GM21526 (cell line): ENCODE measurements around the gene PRIM2.
"Not testable (repeated sequence)": the region's sequence is repeated elsewhere in the genome, so short reads cannot be mapped to it uniquely, and the experiment has no call there.

Experiments
- ATAC-seq: cut with Tn5 transposase; IDR thresholded peaks from one replicate; pipeline ENCODE4 v1.9.1; 2021; ENCODE audit warnings: moderate library complexity; ENCODE audit not compliant: unreplicated experiment, low FRiP score

Gene PRIM2

DNA sequence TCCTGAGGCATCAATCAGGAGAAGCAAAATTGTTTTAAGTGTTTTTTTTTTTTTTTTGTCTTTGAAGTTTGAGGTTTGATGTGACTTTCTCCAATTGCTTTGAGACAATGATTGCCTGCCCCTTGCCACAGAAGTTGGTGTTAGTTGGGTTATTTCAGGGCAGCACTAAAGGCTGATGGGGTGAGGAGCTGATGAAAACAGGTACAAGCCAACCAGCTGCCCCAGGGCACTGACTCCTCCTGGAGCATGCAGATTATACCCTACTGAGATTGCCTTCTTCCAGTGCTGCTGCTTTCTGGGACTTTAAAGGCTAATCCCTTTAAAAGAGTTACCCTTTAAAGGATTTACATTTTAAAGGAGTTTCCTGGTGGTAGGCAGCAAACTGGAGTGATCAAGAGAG is 172.5 kb downstream of the PRIM2 start:
- not testable (repeated sequence) for ATAC-seq

DNA sequence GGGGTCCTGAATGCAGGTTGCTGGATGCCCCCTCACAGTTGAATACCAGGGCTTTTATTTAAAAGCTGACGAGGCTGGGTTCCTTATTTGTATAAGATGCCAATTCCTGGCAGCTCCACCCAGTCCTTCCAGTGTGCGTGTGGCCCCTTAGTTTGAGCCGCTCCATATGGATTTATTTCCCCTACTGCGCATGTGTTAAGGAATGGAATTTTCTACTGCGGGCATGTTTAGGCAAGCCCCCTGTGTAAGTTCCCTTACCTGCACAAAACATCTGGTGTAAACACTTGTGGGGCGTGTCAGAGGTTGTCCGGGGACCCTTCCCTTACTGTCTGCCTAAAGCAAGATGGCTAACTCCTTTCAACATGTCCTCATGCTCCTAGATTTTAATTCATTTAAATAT is 174.4 kb downstream of the PRIM2 start:
- not testable (repeated sequence) for ATAC-seq

DNA sequence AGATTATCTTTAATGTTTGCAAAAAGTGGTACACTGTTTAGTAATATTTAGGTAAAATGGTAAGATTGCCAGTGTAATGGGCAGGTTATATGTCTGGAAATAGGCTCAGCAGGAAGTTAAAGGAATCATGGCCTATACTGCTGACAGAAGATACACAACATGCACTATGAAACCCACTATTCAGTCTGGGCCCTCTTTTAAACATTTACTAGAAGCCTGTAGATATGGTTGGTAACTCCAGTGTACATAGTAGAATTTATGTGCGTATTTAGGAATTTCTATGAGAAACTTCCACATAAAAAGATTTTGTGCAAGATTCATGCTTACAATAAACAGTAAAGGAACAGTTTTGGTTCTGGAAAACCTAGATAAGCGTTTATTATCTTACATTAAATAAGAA is 178.8 kb downstream of the PRIM2 start:
- not testable (repeated sequence) for ATAC-seq

DNA sequence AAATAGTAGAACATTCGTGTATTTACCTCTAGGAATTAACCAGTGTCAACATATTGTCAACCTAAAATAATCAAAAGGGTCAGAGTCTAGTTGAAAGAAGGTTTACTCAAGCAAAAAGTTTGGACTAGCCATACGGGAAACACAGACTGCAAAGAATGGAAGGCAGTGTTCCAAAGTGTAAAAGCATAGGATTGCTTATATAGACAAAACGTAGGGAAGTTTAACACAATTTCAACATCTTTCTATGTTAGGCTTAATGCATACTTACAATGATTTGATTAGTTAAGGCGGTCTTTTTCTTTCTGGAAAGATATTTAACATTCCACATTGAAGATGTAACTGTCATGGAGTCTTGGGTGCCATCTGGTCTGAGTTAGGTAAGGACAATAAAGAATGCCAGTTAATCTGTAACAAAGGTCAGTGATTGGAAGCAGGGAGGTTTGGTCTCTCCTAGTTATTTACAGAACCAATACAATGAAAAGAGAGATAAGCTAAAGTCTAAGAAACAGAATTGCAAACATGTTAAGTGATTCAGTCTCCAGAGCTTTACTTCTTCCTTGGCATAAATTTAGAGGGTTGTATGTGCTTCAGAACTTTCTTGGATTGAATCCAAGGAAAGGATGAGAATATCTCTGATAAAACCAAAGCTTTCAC is 183.1 kb downstream of the PRIM2 start:
- not testable (repeated sequence) for ATAC-seq

DNA sequence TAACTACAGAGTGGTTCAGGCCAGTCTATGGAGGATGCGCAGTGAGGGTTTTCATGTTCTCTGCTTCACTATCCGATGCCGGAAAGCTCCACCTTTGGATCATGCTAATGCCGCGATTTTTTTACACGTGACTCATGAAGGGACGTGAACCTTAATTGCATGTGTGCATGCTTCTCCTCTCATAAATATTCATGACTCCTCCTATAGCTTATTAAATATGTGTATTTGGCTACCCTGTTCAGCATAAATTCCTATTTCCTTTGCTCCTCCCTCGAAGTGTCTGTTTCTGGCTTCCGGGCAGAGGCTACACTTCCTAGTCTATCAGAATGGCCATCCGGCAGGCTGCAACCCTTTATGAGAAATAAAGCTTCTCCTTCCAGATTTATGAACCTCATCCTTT is 185.0 kb downstream of the PRIM2 start:
- ATAC-seq = not testable (repeated sequence)

DNA sequence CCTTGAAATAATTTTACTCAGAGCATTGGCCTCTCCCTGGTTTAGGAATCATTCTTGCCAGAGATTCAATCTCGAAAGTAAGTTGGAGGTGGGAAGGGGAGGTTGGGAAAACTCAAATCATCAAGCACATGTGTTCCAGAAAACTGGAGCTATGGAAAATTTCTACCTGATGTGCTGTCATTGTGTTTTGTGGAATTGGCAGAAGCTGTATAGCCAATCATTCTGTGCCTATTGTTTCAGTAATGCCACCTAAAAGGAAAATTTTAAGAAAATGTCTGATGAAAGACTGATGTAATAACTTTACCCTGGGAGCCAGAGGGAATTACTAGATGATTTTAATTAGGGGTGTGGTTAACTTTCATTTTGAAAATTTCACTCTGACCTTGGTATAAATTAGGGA is 187.8 kb downstream of the PRIM2 start:
- ATAC-seq = not testable (repeated sequence)

DNA sequence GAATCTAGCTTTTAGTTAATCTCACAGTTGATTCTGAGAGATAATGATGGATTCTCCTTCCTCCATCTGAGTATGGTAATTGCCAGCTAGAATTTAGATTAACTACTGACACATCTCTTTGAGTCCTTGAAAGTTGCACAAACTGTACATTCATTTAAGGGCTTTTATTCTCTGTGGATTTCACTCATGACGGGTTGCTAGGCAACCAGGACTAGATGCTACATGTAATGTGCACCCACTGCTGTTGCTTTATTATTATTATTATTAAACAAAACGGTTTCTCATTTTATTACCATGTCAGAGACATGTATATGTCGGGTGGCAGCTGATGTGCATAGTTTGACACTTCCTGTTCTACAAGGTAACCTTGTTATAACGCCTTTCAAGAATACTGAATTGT is 193.0 kb downstream of the PRIM2 start:
- ATAC-seq = not testable (repeated sequence)

DNA sequence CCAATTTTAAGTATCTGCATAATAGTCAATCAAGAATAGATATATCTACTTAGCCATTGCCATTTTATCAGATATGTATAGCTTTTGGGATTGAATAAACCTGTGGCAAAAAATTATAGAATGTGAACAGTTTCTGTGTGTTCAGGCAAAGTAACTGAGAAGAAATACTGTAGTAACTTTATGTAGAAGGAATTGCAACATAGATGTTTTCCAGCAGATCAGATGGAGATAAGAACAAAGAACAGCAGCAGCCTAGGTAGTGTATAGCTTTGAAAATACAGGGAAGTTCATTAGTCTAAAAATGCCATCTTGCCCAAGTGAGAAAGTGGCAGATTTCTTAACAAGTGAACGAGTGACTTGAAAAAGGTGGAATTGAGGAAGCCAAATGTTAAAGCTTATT is 197.7 kb downstream of the PRIM2 start:
- not testable (repeated sequence) for ATAC-seq

DNA sequence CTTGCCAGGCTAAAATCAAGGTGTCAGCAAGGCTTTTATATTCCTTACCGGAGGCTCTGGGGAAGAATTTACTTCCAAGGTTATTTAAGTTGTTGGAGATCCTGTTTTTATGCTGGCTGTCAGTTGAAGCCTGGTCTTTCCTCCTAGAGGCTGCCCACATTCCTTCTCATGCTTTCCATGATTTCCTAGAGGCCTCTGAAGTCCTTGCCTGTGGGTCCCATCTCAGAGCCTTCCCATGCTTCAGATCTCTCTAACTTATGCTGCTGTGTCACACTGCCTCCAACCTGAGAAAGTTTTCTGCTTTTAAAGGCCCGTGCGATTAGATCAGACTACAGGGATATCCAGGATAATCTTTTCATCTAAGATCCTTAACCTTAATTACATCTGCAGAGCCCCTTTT is 198.4 kb downstream of the PRIM2 start:
- not testable (repeated sequence) for ATAC-seq

DNA sequence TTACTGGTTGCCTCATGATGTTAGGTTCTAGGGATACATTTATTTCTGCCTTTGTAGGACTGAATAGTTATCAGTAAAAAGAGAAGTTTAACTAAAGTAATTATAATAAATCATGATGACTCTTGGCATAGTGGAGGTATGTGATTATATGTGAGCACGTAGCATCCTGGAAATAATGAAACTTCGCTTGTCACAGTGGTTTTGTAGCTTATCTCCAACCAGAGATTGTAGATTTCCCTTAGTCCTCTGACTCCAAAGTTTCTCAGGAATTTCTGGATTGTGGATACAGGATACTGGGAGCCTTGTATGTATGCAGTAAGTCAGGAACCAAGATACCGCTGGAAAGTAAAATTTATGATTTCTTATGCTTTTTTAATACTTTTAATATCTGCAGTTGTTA is 199.3 kb downstream of the PRIM2 start:
- not testable (repeated sequence) for ATAC-seq

DNA sequence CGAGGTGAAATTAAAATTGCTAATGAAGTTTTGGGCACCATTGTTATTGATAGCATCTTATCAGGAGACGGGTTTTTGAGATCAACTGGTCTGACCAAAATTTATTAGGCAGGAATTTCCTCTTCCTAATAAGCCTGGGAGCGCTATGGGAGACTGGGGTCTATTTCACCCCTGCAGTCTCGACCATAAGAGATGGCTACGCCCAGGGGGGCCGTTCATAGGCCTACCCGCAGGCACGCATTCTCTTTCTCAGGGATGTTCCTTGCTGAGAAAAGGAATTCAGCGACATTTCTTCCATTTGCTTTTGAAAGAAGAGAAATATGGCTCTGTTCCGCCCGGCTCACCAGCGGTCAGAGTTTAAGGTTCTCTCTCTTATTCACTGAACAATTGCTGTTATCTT is 201.8 kb downstream of the PRIM2 start:
- ATAC-seq = not testable (repeated sequence)

DNA sequence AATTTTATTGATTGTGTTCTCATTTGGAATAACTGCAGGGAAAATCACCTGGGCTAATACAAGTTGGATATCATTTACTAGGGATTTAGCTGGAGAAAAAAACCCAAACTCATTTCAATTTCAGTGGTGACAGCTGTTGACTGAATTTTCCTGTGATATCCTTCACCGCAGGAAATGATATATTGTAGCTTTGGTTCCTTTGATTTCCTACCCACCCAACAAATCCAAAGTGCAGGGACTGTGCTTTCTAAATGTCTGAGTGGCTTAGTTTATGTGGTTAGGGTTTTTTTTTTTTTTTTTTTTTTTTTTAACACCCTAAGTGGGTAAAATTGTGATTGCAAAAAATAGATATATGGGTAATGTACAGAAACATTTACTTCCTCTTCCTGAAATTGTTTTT is 203.7 kb downstream of the PRIM2 start:
- ATAC-seq = not testable (repeated sequence)

DNA sequence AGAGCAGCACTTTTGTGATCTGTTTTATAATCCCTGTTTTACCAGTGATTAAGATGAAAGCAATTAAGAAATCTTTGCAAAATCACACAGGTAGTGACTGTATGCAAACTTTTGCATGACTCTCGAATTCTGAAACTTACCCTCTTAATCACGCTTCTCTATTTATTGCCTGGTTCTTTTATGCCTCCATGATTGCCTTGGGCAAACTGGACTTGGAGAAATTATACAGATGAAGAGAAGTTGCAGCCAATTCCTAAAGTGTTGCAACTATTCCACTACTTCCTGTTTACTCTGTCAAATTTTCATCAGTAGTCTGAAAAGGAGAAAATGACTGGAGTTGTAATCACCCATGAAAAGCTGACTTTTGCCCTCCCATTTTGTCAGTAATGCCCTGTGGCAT is 205.8 kb downstream of the PRIM2 start:
- ATAC-seq = not testable (repeated sequence)

DNA sequence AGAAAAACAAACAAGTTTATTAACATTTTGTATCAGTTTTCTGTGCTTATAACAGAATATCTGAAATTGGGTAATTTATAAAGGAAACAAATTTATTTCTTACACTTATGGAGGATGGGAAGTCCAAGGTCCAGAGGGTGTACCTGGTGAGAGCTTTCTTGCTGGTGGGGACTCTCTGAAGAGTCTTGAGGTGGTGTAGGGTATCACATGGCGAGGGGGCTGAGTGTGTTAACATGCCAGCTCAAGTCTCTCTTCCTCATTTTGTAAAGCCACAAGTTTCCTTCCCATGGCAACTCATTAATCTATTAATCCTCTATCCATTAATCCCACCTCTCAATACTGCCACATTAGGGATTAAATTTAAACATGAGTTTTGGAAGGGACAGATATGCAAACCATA is 212.3 kb downstream of the PRIM2 start:
- ATAC-seq = not testable (repeated sequence)

DNA sequence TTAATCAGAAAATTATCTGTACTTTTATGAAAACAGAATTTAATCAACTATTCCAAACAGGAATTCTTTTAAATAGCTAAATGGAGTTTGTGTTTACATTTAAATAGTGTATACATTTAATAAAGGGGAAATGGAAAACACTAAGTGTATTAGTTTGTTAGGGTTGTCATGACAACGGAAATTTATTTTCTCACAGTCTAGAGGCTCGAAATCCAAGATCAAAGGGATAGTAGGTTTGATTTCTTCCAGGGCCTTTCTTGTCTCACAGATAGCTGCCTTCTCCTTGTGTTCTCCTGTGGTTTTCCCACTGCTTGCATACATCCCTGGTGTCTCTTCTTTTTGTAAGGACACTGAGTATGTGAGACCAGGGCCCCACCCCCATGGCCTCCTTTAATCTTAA is 215.2 kb downstream of the PRIM2 start:
- ATAC-seq = not testable (repeated sequence)

DNA sequence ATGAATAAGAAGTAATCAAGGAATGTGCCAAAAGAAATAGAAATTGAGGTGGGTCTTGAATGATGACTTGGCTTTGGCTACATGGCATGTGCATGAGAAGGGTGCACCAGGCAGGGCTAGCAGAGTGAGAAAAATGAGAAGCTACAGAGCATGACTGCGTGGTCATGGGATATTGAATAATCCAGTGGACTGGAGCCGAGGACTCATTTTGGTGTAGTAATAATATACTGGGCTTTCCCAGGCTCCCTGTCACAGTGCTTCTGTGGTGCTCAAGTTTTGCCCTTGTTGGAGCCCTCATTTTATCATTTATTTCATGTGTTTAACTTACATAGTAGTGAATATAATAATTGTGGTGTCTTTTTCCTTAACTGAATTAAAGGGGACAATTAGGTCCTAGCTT is 217.7 kb downstream of the PRIM2 start:
- not testable (repeated sequence) for ATAC-seq

DNA sequence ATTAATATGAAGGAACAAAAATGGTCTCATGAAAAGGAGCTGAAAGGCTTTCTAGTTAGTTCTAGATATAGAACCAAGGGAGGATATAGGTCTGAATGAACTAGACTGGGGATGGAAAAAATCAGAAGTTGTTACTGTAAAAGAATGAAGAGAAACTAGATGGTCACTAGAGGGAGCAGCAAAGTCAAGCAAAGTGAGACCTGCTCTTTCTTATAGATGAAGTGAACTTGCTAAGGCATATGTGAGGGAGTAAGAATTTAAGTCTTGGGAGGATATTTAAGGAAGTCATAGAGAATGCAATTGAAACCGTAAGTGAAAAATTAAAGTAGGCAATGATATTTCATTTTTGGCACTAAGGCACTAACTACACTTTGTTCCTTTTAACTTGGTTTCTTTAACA is 218.6 kb downstream of the PRIM2 start:
- ATAC-seq = peak; percentile 78

DNA sequence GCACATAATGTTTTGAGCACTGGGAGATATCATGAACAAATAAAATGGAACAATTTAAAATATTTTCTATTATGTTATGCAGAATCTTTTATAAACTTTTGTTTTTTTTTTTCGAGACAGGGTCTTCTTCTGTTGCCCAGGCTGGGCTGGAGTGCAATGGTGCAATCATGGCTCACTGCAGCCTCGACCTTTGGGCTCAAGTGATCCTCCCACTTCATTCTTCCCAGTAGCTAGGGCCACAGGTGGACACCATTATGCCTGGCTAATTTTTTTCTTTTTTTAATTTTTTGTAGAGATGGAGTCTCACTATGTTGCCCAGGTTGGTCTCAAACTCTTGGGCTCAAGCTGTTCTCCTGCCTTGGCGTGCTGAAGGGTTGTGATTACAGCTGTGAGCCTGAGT is 220.5 kb downstream of the PRIM2 start:
- ATAC-seq = not testable (repeated sequence)

DNA sequence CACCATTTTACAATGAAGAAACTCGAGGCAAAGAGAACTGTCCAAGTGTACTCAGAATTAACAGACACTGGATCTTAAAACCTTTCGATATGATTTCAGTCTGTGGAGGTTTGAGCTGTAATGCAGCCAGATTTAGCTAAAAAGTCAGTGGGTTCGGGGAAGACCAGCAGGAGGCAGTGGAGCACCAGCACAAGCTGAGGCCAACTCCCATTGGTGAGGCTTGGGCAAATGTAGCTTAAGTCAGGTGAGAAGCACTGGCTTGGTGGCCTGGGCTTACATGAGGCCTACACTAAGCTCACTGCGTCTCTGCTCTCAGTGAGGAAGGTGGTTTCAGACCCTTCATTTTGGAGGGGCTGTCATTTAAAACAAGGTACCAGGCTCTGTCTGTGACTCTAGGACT is 234.5 kb downstream of the PRIM2 start:
- ATAC-seq = not testable (repeated sequence)

DNA sequence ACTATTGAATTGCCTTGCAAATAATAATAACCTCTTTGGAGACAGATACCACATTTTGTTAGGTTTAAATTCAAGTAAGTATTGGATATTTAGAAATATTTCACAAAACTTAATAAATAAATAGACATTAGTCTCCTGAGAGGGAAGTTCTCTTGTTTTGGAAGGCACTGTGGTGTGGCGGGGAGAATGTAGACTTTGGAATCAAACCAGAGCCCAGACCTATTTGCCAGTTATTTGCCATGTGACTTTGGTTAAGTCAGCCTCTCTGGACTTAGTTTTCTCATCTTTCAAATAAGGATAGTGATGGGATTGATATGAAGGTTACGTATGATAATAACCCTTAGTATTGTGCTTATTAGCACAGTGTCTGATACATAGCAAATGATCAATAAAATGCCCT is 240.4 kb downstream of the PRIM2 start:
- ATAC-seq = not testable (repeated sequence)

DNA sequence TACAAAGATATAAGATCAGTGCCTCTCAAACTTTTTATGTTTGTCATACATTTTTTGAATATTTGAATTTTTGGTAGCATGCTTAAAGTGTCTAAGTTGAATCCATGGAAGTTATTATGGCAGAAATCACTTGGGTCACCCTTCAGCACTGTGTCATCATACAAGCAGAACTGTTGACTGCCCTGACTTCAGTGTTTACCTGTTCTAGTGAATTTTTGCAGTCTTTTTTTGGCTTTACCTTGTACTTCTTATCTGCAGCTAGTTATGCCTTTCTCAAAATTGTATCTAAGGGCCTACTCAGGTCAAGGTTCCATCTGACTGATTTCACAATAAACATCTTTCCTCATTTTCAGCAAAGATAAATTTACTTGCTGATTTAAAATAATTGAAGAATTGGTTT is 241.7 kb downstream of the PRIM2 start:
- not testable (repeated sequence) for ATAC-seq

DNA sequence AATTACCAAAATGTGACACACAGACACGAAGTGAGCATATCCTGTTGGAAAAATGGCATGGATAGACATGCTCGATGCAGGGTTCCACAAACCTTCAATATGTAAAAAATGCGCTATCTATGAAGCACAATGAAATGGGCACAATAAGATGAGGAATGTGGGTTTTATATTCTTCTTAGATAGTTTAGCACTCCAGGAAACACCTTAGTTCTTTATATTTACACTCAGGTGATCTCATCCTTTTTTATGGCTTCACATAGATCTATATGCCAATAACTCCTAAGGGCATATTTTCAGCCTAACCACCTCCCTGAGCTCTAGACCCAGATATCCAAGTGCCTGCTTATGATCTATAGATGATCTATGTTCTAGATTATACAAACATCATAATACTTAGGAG is 244.8 kb downstream of the PRIM2 start:
- ATAC-seq = not testable (repeated sequence)

DNA sequence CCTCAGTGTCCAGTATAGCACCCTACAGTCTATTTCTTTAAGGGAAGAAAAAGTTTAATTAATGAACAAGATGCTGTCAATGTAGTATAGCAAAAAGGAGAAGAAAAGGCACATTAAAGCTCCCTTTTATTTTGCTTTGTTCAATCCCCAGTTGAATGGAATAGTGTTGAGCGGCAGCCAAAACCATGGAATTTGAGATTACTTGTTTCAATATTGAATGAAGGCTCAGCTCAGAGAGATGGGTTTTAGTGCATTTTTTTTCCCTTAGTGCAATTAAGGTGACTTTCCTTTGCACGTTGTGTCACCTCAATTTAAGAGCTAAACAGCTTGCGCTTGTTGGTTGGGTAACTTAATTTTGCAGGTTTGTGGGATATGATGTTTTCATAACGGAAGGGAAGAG is 254.7 kb downstream of the PRIM2 start:
- not testable (repeated sequence) for ATAC-seq
